Omental fat pad (tissue), 4 donors: Measurements from ENCODE around the gene UGT1A7. TPM values are rescaled to one million over a fixed set of nuclear protein-coding genes. Genes with fewer than 3 reads are reported as not detected.

Experiments
- ATAC-seq: fragments of 150-250 bp; one replicate; pipeline ENCODE4 v1.9.1; 2016; ENCODE audit warnings: mild to moderate bottlenecking, moderate library complexity; ENCODE audit not compliant: low FRiP score
- DNase-seq: peaks from one replicate; pipeline ENCODE4 v3.0.0-alpha.2; 2019; ENCODE audit warnings: low spot score
- total RNA-seq, 4 donors: library from RNA; depleted of rRNA; stranded (reverse); fragments of >200 nt; gene quantifications; one replicate each; pipeline ENCODE4 v1.1.0, GENCODE V29; 2016
- TF ChIP-seq, protein P1 (sequence below), 3 donors: fragments of 450-650 bp; IDR thresholded peaks; one replicate each; pipeline ENCODE4 v1.5.1; 2016 to 2017; ENCODE audit warnings: antibody characterized with exemption in 3 of 3, mild to moderate bottlenecking in 3 of 3, moderate library complexity in 2 of 3

The UGT1A7 gene
- total RNA-seq, 4 donors from 2014 or later = not detected

DNA sequence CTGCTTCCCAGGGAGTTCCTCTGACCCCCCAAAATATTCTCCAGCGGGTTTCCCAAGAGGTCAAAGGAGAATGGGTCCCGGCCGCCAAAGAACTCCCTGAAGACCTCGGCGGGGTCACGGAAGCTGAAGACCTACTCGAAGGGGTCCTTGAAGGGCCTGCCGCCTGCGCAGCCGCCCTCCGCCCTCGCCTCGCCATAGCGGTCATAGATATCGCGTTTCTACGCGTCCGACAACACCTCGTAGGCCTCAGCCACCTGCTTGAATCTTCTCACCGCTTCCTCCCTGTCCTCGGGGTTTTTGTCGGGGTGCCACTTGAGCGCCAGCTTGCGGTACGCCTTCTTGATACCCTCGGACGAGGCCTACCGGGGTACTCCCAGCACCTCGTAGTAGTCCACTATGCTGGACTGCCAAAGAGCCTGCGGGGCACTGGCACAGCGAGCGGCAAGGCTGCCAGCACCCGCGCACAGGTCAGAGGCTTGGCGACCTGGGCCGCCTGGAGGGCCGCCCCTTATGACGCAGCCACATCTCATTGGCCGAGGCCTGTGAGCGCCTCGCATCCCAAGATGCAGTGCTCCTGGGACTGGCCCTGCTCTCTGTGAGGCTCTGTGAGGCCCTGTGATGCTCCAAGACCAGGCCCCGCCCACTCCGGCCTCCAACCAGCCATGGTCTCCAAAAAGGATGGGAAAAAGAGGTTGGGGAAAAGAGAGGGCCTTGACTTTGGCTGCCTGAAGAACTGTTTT, 73.3 kb downstream of the UGT1A7 start:
- no peak for ATAC-seq
- TF ChIP-seq, protein P1, sequence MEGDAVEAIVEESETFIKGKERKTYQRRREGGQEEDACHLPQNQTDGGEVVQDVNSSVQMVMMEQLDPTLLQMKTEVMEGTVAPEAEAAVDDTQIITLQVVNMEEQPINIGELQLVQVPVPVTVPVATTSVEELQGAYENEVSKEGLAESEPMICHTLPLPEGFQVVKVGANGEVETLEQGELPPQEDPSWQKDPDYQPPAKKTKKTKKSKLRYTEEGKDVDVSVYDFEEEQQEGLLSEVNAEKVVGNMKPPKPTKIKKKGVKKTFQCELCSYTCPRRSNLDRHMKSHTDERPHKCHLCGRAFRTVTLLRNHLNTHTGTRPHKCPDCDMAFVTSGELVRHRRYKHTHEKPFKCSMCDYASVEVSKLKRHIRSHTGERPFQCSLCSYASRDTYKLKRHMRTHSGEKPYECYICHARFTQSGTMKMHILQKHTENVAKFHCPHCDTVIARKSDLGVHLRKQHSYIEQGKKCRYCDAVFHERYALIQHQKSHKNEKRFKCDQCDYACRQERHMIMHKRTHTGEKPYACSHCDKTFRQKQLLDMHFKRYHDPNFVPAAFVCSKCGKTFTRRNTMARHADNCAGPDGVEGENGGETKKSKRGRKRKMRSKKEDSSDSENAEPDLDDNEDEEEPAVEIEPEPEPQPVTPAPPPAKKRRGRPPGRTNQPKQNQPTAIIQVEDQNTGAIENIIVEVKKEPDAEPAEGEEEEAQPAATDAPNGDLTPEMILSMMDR (IDR thresholded peaks at IDR 0.05) = no peak

DNA sequence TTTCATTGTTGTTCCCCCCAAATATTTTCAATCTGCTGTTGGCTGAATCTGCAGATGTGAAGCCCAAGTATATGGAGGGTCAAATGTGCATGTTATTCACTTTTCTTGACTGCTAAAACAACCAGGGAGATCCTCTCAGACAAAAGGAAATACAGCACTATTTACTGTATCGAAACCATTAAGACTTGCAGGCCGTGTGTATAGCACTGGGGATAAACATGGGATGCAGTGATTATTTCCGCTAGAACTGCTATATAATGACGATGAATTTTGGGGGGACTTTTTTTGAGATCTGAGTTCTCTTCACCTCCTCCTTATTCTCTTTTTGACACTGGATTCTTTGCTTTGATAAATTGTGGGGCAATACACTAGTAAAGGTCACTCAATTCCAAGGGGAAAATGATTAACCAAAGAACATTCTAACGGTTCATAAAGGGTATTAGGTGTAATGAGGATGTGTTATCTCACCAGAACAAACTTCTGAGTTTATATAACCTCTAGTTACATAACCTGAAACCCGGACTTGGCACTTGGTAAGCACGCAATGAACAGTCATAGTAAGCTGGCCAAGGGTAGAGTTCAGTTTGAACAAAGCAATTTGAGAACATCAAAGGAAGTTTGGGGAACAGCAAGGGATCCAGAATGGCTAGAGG, 74.9 kb downstream of the UGT1A7 start:
- DNase-seq (no peak), ATAC-seq (no peak)
- TF ChIP-seq, protein P1 (IDR thresholded peaks at IDR 0.05) = no peak

More for the DNA sequence above, 73.3 kb downstream of the UGT1A7 start:
- DNase-seq = no peak

DNA sequence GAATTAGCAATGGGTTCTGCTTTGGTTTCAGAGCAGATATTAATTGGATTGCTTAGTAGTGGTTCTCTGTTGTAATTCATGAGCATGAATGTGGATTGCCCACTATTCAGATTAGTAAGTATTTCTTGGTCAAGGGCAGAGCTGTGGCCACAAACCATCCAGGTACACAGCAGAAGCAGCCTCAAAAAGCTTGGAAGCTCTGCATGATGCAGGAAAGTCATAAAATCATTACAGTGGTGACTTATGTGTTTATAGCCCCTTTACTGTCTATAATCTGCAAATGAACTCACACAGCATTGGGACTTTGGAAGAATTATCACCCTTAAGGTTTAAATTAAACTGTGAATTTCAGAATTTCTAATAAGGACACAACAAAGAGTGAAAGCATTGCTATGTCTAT, 76.4 kb downstream of the UGT1A7 start:
- DNase-seq (no peak), ATAC-seq (no peak)
- TF ChIP-seq, protein P1 (IDR thresholded peaks at IDR 0.05) = no peak

DNA sequence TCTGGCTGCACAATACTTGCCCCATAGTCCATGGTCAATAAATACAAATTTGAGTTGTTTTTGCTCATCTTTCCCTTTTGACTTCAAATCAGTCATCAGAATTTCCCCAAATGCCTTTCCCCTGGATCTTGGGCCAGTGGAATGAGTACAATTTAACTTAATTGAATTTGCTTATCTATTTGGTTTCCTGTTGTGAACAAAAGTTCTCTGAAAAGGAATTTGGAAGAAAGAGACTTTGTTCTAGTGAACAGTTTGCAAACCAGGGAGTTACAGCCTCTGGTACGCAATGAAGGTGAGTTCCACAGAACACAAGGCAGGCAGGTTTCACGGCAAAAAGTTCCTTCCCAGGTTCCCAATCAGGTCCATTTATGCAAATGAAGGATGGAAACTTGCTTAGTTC, 77.1 kb downstream of the UGT1A7 start:
- TF ChIP-seq, protein P1 (IDR thresholded peaks at IDR 0.05) = no peak
- DNase-seq (no peak), ATAC-seq (no peak)

DNA sequence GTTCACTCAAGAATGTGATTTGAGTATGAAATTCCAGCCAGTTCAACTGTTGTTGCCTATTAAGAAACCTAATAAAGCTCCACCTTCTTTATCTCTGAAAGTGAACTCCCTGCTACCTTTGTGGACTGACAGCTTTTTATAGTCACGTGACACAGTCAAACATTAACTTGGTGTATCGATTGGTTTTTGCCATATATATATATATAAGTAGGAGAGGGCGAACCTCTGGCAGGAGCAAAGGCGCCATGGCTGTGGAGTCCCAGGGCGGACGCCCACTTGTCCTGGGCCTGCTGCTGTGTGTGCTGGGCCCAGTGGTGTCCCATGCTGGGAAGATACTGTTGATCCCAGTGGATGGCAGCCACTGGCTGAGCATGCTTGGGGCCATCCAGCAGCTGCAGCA, 78.3 kb downstream of the UGT1A7 start, which contains the start of gene UGT1A1:
UGT1A1 (plus strand) TSS at position 228 of the 400 bp plus-strand sequence; CDS start at position 246, 18 bp downstream.
- ATAC-seq (no peak), DNase-seq (no peak)
- TF ChIP-seq, protein P1 (IDR thresholded peaks at IDR 0.05) = no peak

DNA sequence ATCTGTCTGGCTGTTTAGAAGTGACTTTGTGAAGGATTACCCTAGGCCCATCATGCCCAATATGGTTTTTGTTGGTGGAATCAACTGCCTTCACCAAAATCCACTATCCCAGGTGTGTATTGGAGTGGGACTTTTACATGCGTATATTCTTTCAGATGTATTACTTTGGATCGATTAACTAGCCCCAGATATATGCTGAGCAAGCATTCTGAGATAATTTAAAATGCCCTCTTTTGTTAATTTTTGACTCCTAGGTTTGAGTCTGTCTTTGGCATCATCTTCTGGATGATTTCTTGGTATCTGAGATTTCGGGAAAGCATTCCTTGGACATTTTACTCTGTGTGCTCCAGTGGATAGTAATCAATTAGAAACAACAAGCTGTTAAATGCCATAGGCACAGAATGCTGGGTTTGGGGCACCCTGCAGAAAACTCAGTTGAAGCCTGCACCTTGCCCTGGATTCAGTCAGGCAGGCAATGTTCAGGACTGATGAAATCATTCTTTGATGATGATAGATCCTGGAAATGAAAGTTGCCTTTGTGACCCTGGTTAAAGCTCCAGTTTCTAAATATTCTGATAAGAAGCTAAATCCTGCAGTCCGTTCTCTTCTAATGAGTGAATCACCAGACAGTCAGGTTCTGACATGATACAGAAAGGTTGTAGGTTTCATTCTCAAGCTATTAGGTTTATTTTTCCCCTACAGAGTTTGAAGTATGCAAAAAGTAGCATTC, 79.5 kb downstream of the UGT1A7 start:
- DNase-seq = no peak
- peak; percentile 54 for ATAC-seq
- TF ChIP-seq, protein P1 (IDR thresholded peaks at IDR 0.05) = no peak
